Panc1 (cell line): ENCODE results near the gene TGFB2.
A peak's percentile ranks its signal among the peaks of the same experiment; 100 is the strongest.

Experiments used
- POLR2AphosphoS5 ChIP-seq: IDR thresholded peaks from 2 replicates; pipeline ENCODE4 v1.6.1; 2012; ENCODE audit warnings: mild to moderate bottlenecking, low read depth, low read length, moderate library complexity
- REST ChIP-seq, 2 experiments: IDR thresholded peaks; 2 replicates each; pipeline ENCODE4 v1.6.1; 2011 to 2012; ENCODE audit warnings: low read depth in 2 of 2, control low read depth in 1 of 2, low read length in 1 of 2, mild to moderate bottlenecking in 1 of 2, moderate library complexity in 1 of 2; ENCODE audit not compliant: insufficient read depth in 1 of 2
- SIN3A ChIP-seq: IDR thresholded peaks from 2 replicates; pipeline ENCODE4 v1.6.1; 2012; ENCODE audit warnings: low read depth, mild to moderate bottlenecking, low read length, moderate library complexity, borderline replicate concordance; ENCODE audit not compliant: insufficient read depth
- TCF7L2 ChIP-seq: IDR thresholded peaks from 2 replicates; pipeline ENCODE4 v1.6.1; 2011; ENCODE audit warnings: mild to moderate bottlenecking, low read depth, low read length, inconsistent platforms
- TF ChIP-seq, protein P1 (sequence below): fragments of 450-650 bp; IDR thresholded peaks from 2 replicates; pipeline ENCODE4 v1.5.1; 2017; ENCODE audit warnings: mild to moderate bottlenecking

DNA sequence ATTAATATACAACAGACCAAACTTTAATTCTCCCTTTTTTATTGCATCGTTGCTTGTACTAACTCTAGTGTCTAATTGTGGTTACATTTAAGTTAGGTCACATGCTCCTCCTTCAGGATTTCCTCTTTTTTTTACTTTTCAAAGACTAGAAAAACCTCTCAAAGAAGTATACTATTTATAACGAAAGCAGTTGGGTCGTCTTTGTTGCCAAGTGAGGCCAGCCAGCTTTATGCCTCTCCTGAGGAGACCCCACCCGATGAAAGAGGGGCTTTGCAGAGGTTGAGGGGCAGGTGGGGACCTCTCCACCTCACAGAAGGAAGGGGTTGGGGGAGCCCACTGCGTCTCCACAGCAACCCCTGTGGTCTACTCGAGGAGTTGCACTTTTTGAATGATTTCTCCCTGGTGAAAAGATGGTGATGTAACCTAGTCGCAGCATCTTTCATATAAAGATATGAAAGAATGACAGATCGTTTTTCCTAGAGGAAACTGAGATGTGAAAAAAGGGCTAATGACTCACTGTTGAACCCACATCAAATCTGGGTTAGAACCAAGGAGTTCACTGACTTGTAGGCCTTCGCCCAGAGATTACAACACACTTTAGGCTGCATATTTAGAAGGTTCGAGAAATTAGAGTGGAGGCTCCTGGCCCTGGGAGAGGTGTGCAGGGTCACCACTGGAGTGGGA lies 6.4 kb downstream of the TGFB2 start:
- TF ChIP-seq REST (IDR thresholded peaks at IDR 0.05; ENCODE audit: insufficient read depth in 1 of 2, low read depth in 2 of 2, low read length in 1 of 2), result no peak
- TF ChIP-seq, protein P1, sequence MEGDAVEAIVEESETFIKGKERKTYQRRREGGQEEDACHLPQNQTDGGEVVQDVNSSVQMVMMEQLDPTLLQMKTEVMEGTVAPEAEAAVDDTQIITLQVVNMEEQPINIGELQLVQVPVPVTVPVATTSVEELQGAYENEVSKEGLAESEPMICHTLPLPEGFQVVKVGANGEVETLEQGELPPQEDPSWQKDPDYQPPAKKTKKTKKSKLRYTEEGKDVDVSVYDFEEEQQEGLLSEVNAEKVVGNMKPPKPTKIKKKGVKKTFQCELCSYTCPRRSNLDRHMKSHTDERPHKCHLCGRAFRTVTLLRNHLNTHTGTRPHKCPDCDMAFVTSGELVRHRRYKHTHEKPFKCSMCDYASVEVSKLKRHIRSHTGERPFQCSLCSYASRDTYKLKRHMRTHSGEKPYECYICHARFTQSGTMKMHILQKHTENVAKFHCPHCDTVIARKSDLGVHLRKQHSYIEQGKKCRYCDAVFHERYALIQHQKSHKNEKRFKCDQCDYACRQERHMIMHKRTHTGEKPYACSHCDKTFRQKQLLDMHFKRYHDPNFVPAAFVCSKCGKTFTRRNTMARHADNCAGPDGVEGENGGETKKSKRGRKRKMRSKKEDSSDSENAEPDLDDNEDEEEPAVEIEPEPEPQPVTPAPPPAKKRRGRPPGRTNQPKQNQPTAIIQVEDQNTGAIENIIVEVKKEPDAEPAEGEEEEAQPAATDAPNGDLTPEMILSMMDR, result peak; percentile 84
- no peak for TF ChIP-seq TCF7L2
- no peak for TF ChIP-seq POLR2AphosphoS5
- TF ChIP-seq SIN3A, result no peak
